ENCODE measurements around the gene ERLIN1.
"Not testable (repeated sequence)": the region's sequence is repeated elsewhere in the genome, so short reads cannot be mapped to it uniquely, and the experiment has no call there.

ERLIN1 gene

DNA sequence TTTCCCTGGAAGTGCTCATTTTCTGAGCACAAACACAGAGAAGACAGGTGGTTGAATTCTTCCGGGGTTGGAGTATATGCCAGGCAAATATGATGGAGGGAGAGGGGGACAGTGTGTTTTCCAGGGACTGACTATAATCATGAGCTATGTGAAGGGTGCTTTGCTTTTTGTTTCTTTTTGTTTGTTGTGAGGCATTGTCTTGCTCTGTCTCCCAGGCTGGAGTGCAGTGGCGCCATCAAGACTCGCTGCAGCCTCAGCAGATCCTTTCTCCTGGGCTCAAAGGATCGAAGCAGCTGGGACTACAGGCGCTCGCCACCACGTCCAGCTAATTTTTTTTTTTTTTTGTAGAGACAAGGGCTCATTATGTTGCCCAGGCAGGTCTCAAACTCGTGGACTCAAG lies 56.9 kb downstream of the ERLIN1 start:
- DNase-seq, result no peak
- no peak overlapping the region for H3K4me2 ChIP-seq (ENCODE audit: low read depth, low read length)
- no peak overlapping the region for H3K9ac ChIP-seq (ENCODE audit: low read length)

DNA sequence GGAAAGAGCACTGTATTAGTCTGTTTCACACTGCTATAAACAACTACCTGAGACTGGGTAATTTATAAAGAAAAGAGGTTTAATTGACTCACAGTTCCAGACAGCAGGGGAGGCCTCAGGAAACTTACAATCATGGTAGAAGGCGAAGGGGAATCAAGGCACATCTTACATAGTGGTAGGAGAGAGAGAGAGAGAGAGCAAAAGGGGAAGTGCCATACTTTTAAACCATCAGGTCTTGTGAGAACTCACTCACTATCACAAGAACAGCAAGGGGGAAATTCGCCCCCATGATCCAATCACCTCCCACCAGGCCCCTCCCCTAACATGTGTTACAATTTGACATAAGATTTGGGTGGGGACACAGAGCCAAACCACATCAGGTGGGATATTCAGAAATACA lies 60.5 kb downstream of the ERLIN1 start:
- not testable (repeated sequence) for H3K9me2 ChIP-seq (replicated peaks; ENCODE audit: insufficient read depth, low read length); H3F3A ChIP-seq (ENCODE audit: insufficient read depth, low read length); H4K20me1 ChIP-seq (ENCODE audit: insufficient read depth, low read length); DNase-seq; H3K79me2 ChIP-seq (ENCODE audit: low read length); H3K9me3 ChIP-seq (replicated peaks; ENCODE audit: insufficient read depth, low read length); H3K4me3 ChIP-seq (ENCODE audit: low read length); H3K4me2 ChIP-seq (ENCODE audit: low read depth, low read length); H3K27me3 ChIP-seq (replicated peaks; ENCODE audit: insufficient read depth, low read length); H3K4me1 ChIP-seq (ENCODE audit: low read length); H3K27ac ChIP-seq (ENCODE audit: low read length); H2AFZ ChIP-seq (ENCODE audit: low read length); H3K9ac ChIP-seq (ENCODE audit: low read length); H3K36me3 ChIP-seq (replicated peaks; ENCODE audit: insufficient read depth, low read length)

More for the DNA sequence above, 56.9 kb downstream of the ERLIN1 start:
- no peaks in the 10 kb centered on the region for H3K9me2 ChIP-seq (replicated peaks; ENCODE audit: insufficient read depth, low read length)
- H3K27ac ChIP-seq (ENCODE audit: low read length), result no peak overlapping the region
- H3K27me3 ChIP-seq (replicated peaks; ENCODE audit: insufficient read depth, low read length), result no peaks in the 10 kb centered on the region
- no peaks in the 10 kb centered on the region for H3F3A ChIP-seq (ENCODE audit: insufficient read depth, low read length)
- no peaks in the 10 kb centered on the region for H3K79me2 ChIP-seq (ENCODE audit: low read length)
- H4K20me1 ChIP-seq (ENCODE audit: insufficient read depth, low read length), result no peaks in the 10 kb centered on the region
- TF ChIP-seq EZH2 (optimal IDR thresholded peaks at IDR 0.05; ENCODE audit: low read depth, low read length), result no peak
- TF ChIP-seq, protein P1, sequence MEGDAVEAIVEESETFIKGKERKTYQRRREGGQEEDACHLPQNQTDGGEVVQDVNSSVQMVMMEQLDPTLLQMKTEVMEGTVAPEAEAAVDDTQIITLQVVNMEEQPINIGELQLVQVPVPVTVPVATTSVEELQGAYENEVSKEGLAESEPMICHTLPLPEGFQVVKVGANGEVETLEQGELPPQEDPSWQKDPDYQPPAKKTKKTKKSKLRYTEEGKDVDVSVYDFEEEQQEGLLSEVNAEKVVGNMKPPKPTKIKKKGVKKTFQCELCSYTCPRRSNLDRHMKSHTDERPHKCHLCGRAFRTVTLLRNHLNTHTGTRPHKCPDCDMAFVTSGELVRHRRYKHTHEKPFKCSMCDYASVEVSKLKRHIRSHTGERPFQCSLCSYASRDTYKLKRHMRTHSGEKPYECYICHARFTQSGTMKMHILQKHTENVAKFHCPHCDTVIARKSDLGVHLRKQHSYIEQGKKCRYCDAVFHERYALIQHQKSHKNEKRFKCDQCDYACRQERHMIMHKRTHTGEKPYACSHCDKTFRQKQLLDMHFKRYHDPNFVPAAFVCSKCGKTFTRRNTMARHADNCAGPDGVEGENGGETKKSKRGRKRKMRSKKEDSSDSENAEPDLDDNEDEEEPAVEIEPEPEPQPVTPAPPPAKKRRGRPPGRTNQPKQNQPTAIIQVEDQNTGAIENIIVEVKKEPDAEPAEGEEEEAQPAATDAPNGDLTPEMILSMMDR (IDR thresholded peaks at IDR 0.05; ENCODE audit: low read length), result no peak
- TF ChIP-seq EZH2phosphoT487 (IDR thresholded peaks at IDR 0.05; ENCODE audit: low read length), result no peak
- H3K4me3 ChIP-seq (ENCODE audit: low read length), result no peak overlapping the region
- no peaks in the 10 kb centered on the region for H3K9me3 ChIP-seq (replicated peaks; ENCODE audit: insufficient read depth, low read length)
- no peaks in the 10 kb centered on the region for H3K36me3 ChIP-seq (replicated peaks; ENCODE audit: insufficient read depth, low read length)
- H2AFZ ChIP-seq (ENCODE audit: low read length), result no peak overlapping the region
- no peaks in the 10 kb centered on the region for H3K4me1 ChIP-seq (ENCODE audit: low read length)

DNA sequence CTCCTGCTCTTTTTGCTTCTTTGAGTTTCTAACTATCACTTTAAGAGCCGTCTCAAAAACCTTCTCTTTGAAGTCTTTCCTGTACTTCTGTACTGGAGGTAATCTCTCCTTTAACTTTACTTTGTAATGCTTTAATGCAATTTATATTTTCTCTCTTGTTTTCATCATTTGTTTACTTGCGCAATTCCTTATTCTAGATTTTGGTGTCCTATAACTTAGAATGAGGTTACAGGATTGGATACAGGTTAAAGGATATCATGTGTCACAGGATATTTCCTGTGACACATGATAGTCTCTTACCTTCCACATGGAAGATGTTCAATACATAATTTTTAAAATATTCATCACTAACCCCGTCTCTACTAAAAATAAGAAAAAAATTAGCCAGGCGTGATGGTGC lies 61.7 kb downstream of the ERLIN1 start:
- Histone ChIP-seq H3K36me3 (replicated peaks; ENCODE audit: insufficient read depth, low read length) (no peaks in the 10 kb centered on the region), H3K79me2 (ENCODE audit: low read length) (no peaks in the 10 kb centered on the region), H3K4me3 (ENCODE audit: low read length) (no peak overlapping the region), H4K20me1 (ENCODE audit: insufficient read depth, low read length) (no peaks in the 10 kb centered on the region), H3K27me3 (replicated peaks; ENCODE audit: insufficient read depth, low read length) (no peaks in the 10 kb centered on the region), H2AFZ (ENCODE audit: low read length) (no peak overlapping the region), H3K9ac (ENCODE audit: low read length) (no peak overlapping the region), H3K27ac (ENCODE audit: low read length) (no peak overlapping the region), H3K4me2 (ENCODE audit: low read depth, low read length) (no peak overlapping the region), H3K4me1 (ENCODE audit: low read length) (no peaks in the 10 kb centered on the region), H3K9me2 (replicated peaks; ENCODE audit: insufficient read depth, low read length) (no peaks in the 10 kb centered on the region), H3F3A (ENCODE audit: insufficient read depth, low read length) (no peaks in the 10 kb centered on the region), H3K9me3 (replicated peaks; ENCODE audit: insufficient read depth, low read length) (no peaks in the 10 kb centered on the region)
- DNase-seq, result no peak
- no peak for TF ChIP-seq EZH2phosphoT487 (IDR thresholded peaks at IDR 0.05; ENCODE audit: low read length)
- TF ChIP-seq, protein P1 (IDR thresholded peaks at IDR 0.05; ENCODE audit: low read length), result no peak
- TF ChIP-seq EZH2 (optimal IDR thresholded peaks at IDR 0.05; ENCODE audit: low read depth, low read length), result no peak

DNA sequence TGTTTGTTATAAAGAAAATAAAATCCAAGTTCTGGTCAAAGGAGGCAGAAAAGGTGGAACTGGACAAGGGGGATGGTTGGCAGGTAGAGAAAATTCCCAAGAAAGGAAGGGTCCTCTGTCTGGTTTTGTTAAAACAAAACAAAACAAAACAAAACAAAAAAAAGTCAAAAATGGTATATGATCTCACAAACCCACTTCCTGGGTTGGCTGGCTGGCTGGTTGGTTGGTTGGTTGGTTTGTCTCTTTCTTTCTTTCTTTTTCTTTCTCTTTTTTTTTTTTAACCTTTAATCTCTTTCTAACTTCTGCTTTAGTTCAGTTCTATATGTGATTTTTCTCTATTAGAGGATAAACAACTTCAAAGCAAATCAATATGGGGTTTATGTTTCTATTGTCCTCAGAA lies 63.0 kb downstream of the ERLIN1 start:
- H3K4me2 ChIP-seq (ENCODE audit: low read depth, low read length), result peak overlapping the region; percentile 7; the same call in 1 of the 2 replicates
- no peak overlapping the region for H3K9ac ChIP-seq (ENCODE audit: low read length)
- peak overlapping the region; percentile 0; the same call in 1 of the 2 replicates for H2AFZ ChIP-seq (ENCODE audit: low read length)
- no peaks in the 10 kb centered on the region for H3K36me3 ChIP-seq (replicated peaks; ENCODE audit: insufficient read depth, low read length)
- no peaks in the 10 kb centered on the region for H3K27me3 ChIP-seq (replicated peaks; ENCODE audit: insufficient read depth, low read length)
- H3F3A ChIP-seq (ENCODE audit: insufficient read depth, low read length), result no peaks in the 10 kb centered on the region
- H3K9me3 ChIP-seq (replicated peaks; ENCODE audit: insufficient read depth, low read length), result no peaks in the 10 kb centered on the region
- H3K4me1 ChIP-seq (ENCODE audit: low read length), result no peaks in the 10 kb centered on the region
- H3K79me2 ChIP-seq (ENCODE audit: low read length), result no peaks in the 10 kb centered on the region
- H3K27ac ChIP-seq (ENCODE audit: low read length), result no peak overlapping the region
- H3K4me3 ChIP-seq (ENCODE audit: low read length), result no peak overlapping the region
- no peak for TF ChIP-seq EZH2phosphoT487 (IDR thresholded peaks at IDR 0.05; ENCODE audit: low read length)
- TF ChIP-seq, protein P1 (IDR thresholded peaks at IDR 0.05; ENCODE audit: low read length), result no peak
- TF ChIP-seq EZH2 (optimal IDR thresholded peaks at IDR 0.05; ENCODE audit: low read depth, low read length), result no peak
- H3K9me2 ChIP-seq (replicated peaks; ENCODE audit: insufficient read depth, low read length), result no peaks in the 10 kb centered on the region
- DNase-seq, result no peak
- no peaks in the 10 kb centered on the region for H4K20me1 ChIP-seq (ENCODE audit: insufficient read depth, low read length)

Measured in MM.1S (cell line).